Measurements from ENCODE around the gene PHF14.
"Not testable (repeated sequence)": the region's sequence is repeated elsewhere in the genome, so short reads cannot be mapped to it uniquely, and the experiment has no call there.

- TF ChIP-seq CTCF, POLR2A, POLR2AphosphoS5, EP300 (IDR thresholded peaks at IDR 0.05): not testable (repeated sequence)
Observed at GRCh38 chr7:10960242-10960641, 13.4 kb upstream of the PHF14 start.
